Measurements from ENCODE around the gene HOXC4.
"Not testable (repeated sequence)": the region's sequence is repeated elsewhere in the genome, so short reads cannot be mapped to it uniquely, and the experiment has no call there.

HOXC4 gene

GRCh38 chr12:54041097-54041690 lies 12.4 kb upstream of the HOXC4 start:
- no peak for DNase-seq (ENCODE audit: low spot score)

- not testable (repeated sequence) for DNase-seq (ENCODE audit: low spot score)
Measured at GRCh38 chr12:54042033-54042432, 11.6 kb upstream of the HOXC4 start.

GRCh38 chr12:54042970-54043853 lies 10.4 kb upstream of the HOXC4 start:
- DNase-seq (ENCODE audit: low spot score), result no peak

- DNase-seq (ENCODE audit: low spot score), result no peak
Measured at GRCh38 chr12:54044425-54045103, 9.1 kb upstream of the HOXC4 start.

GRCh38 chr12:54045401-54045800 lies 8.2 kb upstream of the HOXC4 start:
- no peak for DNase-seq (ENCODE audit: low spot score)

- no peak for DNase-seq (ENCODE audit: low spot score)
Measured at GRCh38 chr12:54045868-54046521, 7.6 kb upstream of the HOXC4 start.

- no peak for DNase-seq (ENCODE audit: low spot score)
Measured at GRCh38 chr12:54046809-54047159, 6.9 kb upstream of the HOXC4 start.

GRCh38 chr12:54047160-54047963 lies 6.3 kb upstream of the HOXC4 start:
- no peak for DNase-seq (ENCODE audit: low spot score)

GRCh38 chr12:54047964-54048303 lies 5.7 kb upstream of the HOXC4 start:
- no peak for DNase-seq (ENCODE audit: low spot score)

- DNase-seq (ENCODE audit: low spot score), result no peak
Measured at GRCh38 chr12:54048406-54049093, 5.1 kb upstream of the HOXC4 start.

GRCh38 chr12:54049108-54049507 lies 4.5 kb upstream of the HOXC4 start:
- no peak for DNase-seq (ENCODE audit: low spot score)

GRCh38 chr12:54050482-54050810 lies 3.2 kb upstream of the HOXC4 start:
- DNase-seq (ENCODE audit: low spot score), result no peak

- DNase-seq (ENCODE audit: low spot score), result no peak
Measured at GRCh38 chr12:54051026-54051842, 2.4 kb upstream of the HOXC4 start.

- no peak for DNase-seq (ENCODE audit: low spot score)
Measured at GRCh38 chr12:54051874-54052437, 1.7 kb upstream of the HOXC4 start.

GRCh38 chr12:54052438-54053002 lies 1.1 kb upstream of the HOXC4 start:
- DNase-seq (ENCODE audit: low spot score), result no peak

- DNase-seq (ENCODE audit: low spot score), result no peak
Measured at GRCh38 chr12:54053003-54053750, 458 bp upstream of the HOXC4 start.

GRCh38 chr12:54054742-54055194 lies 1.1 kb downstream of the HOXC4 start:
- DNase-seq (ENCODE audit: low spot score), result no peak

GRCh38 chr12:54055552-54055951 lies 1.9 kb downstream of the HOXC4 start:
- no peak for DNase-seq (ENCODE audit: low spot score)

GRCh38 chr12:54056110-54056509 lies 2.5 kb downstream of the HOXC4 start:
- no peak for DNase-seq (ENCODE audit: low spot score)

All from cerebellar cortex (tissue), 1 donor.